Transverse colon (tissue), 4 donors: ENCODE data around the gene PITPNM1.

Experiments used
- EP300 ChIP-seq: sonication (generic); formaldehyde crosslinking; IDR thresholded peaks from one replicate; pipeline ENCODE4 v1.6.1; 2017; ENCODE audit warnings: antibody characterized with exemption, low read depth
- POLR2A ChIP-seq: fragments of 450-650 bp; IDR thresholded peaks from one replicate; pipeline ENCODE4 v1.6.1; 2016; ENCODE audit warnings: antibody characterized with exemption, mild to moderate bottlenecking, moderate library complexity
- POLR2AphosphoS5 ChIP-seq, 3 donors: sonication (generic); formaldehyde crosslinking; IDR thresholded peaks; one replicate each; pipeline ENCODE4 v1.6.1; 2016; ENCODE audit warnings: antibody characterized with exemption in 3 of 3
- TF ChIP-seq, protein P1 (sequence below), 5 experiments: fragments of 200-600 bp in 3 of 5; fragments of 450-650 bp in 2 of 5; sonication (generic) in 3 of 5; IDR thresholded peaks; 1 replicate in 2 of 5; 2 replicates in 3 of 5; pipeline ENCODE4 v1.5.1; 2016 to 2017; ENCODE audit warnings: antibody characterized with exemption in 5 of 5, inconsistent platforms in 3 of 5, mild to moderate bottlenecking in 2 of 5, moderate library complexity in 1 of 5

DNA sequence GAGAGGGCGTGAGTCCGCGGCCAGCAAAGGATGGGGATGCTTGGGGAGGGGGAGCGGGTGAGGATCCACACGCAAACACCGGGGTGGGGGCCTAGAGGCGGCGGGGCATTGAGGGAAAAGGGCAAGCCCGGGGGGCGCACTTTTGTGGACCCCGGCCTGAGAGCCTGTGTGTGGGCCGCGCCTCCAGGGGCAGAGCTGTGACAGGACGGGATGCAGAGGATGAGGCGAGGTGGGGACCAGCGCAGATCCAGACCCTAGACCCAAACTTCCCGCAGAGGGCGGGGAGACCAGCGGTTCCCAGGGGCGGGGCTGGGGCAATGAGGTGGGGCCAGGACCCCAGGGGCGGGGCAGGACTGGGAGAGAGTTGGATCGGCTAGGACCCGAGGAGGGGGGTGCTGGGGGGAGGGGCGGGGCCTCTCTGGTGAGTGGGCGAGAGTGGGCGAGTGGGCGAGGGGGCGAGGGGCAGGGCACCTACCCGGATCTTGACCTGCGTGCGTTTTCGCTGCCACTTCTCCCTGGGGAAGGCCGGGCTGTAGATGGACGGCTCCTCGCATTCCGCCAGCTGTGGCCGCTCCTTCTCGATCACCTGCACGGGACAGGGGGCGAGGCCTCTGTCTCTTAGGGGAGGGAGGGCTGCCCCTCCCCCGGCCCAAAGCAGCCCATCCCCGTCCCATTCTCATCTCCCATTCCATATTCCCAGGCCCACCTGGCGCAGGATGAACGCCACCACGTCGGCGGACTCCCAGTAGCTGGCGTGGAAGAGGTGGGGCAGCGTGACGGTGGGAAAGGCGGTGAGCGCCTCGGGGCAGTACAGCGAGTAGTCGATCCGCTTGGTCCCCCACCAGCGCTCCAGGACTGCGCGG, 10.6 kb downstream of the PITPNM1 start:
- TF ChIP-seq, protein P1, sequence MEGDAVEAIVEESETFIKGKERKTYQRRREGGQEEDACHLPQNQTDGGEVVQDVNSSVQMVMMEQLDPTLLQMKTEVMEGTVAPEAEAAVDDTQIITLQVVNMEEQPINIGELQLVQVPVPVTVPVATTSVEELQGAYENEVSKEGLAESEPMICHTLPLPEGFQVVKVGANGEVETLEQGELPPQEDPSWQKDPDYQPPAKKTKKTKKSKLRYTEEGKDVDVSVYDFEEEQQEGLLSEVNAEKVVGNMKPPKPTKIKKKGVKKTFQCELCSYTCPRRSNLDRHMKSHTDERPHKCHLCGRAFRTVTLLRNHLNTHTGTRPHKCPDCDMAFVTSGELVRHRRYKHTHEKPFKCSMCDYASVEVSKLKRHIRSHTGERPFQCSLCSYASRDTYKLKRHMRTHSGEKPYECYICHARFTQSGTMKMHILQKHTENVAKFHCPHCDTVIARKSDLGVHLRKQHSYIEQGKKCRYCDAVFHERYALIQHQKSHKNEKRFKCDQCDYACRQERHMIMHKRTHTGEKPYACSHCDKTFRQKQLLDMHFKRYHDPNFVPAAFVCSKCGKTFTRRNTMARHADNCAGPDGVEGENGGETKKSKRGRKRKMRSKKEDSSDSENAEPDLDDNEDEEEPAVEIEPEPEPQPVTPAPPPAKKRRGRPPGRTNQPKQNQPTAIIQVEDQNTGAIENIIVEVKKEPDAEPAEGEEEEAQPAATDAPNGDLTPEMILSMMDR (IDR thresholded peaks at IDR 0.05), result no peak
- TF ChIP-seq EP300, result no peak
- TF ChIP-seq POLR2AphosphoS5 (IDR thresholded peaks at IDR 0.05), result no peak
- no peak for TF ChIP-seq POLR2A
